ENCODE measurements around the gene LAD1. TPM values are rescaled to one million over a fixed set of nuclear protein-coding genes. Genes with fewer than 3 reads are reported as not detected.

The LAD1 gene
- polyA plus RNA-seq, 1 of the 3 experiments (the other 2 are of a cell fraction), result not detected

DNA sequence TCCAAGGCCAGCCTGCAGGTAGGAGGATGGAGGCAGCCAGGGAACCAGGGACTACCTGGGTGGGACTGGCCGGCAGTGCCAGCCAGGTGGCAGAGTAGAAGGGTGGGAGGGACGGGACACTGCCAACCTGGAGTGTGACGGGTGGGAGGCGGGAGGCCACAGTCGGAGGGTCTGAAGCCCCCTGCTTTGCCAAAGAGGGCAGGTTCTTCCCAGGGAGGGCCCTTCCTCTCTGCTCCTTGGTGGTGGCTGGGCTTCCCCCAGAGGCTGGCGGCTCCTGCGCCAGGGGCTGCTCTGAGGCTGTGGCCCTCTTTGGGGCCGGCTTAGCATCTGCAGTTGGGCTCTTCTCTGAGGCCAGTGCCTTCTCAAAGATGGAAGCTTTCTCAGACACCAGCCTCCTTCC lies 12.9 kb downstream of the LAD1 start:
- H3F3A ChIP-seq (replicated peaks; ENCODE audit: insufficient read depth), result no peaks in the 10 kb centered on the region
- no peaks in the 10 kb centered on the region for H3K9me3 ChIP-seq
- no peaks in the 10 kb centered on the region for H3K9me2 ChIP-seq
- H3K27me3 ChIP-seq (ENCODE audit: insufficient read depth), result no peaks in the 10 kb centered on the region
- no peaks in the 10 kb centered on the region for H3K36me3 ChIP-seq (replicated peaks in 1 of 2; ENCODE audit: control insufficient read depth in 1 of 2, insufficient read depth in 2 of 2, low read length in 1 of 2)
- POLR2A ChIA-PET, result no interaction called here
- H2AFZ ChIP-seq (ENCODE audit: low read depth), result no peak overlapping the region
- H3K4me1 ChIP-seq (ENCODE audit: control insufficient read depth in 1 of 2, insufficient read depth in 2 of 2, low read depth in 1 of 2, low read length in 1 of 2), result peaks cover 3 to 11% of the 10 kb centered on the region in 2 experiments; a peak in 3 of 4 replicates
- no CpG with 5 or more reads among the region's 8 CpGs for WGBS (ENCODE audit: low lambda C conversion rate)
- TF ChIP-seq MEF2A (IDR thresholded peaks at IDR 0.05; ENCODE audit: borderline replicate concordance, low read depth) (no peak), TAF1 (IDR thresholded peaks at IDR 0.05; ENCODE audit: borderline replicate concordance, low read depth, low read length) (no peak), TCF12 (IDR thresholded peaks at IDR 0.05) (no peak), RXRA (IDR thresholded peaks at IDR 0.05; ENCODE audit: borderline replicate concordance, low read depth) (no peak), GABPA (IDR thresholded peaks at IDR 0.05; ENCODE audit: low read depth) (no peak), FOXJ3 (CRISPR knock-in tag; IDR thresholded peaks at IDR 0.05) (no peak), SMC3 (IDR thresholded peaks at IDR 0.05; ENCODE audit: low read depth, low read length) (no peak), USF1 (IDR thresholded peaks at IDR 0.05; ENCODE audit: borderline replicate concordance, low read depth) (no peak), RCOR1 (IDR thresholded peaks at IDR 0.05; ENCODE audit: low read length) (no peak)
- TF ChIP-seq, protein P1, sequence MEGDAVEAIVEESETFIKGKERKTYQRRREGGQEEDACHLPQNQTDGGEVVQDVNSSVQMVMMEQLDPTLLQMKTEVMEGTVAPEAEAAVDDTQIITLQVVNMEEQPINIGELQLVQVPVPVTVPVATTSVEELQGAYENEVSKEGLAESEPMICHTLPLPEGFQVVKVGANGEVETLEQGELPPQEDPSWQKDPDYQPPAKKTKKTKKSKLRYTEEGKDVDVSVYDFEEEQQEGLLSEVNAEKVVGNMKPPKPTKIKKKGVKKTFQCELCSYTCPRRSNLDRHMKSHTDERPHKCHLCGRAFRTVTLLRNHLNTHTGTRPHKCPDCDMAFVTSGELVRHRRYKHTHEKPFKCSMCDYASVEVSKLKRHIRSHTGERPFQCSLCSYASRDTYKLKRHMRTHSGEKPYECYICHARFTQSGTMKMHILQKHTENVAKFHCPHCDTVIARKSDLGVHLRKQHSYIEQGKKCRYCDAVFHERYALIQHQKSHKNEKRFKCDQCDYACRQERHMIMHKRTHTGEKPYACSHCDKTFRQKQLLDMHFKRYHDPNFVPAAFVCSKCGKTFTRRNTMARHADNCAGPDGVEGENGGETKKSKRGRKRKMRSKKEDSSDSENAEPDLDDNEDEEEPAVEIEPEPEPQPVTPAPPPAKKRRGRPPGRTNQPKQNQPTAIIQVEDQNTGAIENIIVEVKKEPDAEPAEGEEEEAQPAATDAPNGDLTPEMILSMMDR (IDR thresholded peaks at IDR 0.05), result no peak
- TF ChIP-seq, protein P2, sequence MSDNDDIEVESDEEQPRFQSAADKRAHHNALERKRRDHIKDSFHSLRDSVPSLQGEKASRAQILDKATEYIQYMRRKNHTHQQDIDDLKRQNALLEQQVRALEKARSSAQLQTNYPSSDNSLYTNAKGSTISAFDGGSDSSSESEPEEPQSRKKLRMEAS (IDR thresholded peaks at IDR 0.05; ENCODE audit: low read depth), result no peak
- TF ChIP-seq, protein P3, sequence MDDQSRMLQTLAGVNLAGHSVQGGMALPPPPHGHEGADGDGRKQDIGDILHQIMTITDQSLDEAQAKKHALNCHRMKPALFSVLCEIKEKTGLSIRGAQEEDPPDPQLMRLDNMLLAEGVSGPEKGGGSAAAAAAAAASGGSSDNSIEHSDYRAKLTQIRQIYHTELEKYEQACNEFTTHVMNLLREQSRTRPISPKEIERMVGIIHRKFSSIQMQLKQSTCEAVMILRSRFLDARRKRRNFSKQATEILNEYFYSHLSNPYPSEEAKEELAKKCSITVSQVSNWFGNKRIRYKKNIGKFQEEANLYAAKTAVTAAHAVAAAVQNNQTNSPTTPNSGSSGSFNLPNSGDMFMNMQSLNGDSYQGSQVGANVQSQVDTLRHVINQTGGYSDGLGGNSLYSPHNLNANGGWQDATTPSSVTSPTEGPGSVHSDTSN (IDR thresholded peaks at IDR 0.05), result no peak
- no peak for DNase-seq
- CTCF ChIA-PET, result interaction anchor here (0.7 to 7.5 kb wide), 19 partner anchors 8 to 213 kb away, joined by 3 to 105 read pairs (median 4); partner anchors contain the start of gene TNNT2
- no peak overlapping the region for H3K4me2 ChIP-seq
- H3K79me2 ChIP-seq (ENCODE audit: insufficient read depth), result no peaks in the 10 kb centered on the region
- no peak overlapping the region for H3K9ac ChIP-seq
- no peak overlapping the region for H3K27ac ChIP-seq (ENCODE audit: low read depth in 2 of 2, low read length in 1 of 2)
- H3K4me3 ChIP-seq (ENCODE audit: low read depth in 2 of 2, low read length in 1 of 2), result no peak overlapping the region
- H4K20me1 ChIP-seq (ENCODE audit: insufficient read depth), result no peaks in the 10 kb centered on the region

GRCh38 chr1:201385299-201385891 lies 13.7 kb downstream of the LAD1 start:
- Histone ChIP-seq H4K20me1 (ENCODE audit: insufficient read depth) (no peaks in the 10 kb centered on the region), H3K27ac (ENCODE audit: low read depth in 2 of 2, low read length in 1 of 2) (no peak overlapping the region), H3K4me2 (no peak overlapping the region), H3K27me3 (ENCODE audit: insufficient read depth) (no peaks in the 10 kb centered on the region), H3K9me3 (no peaks in the 10 kb centered on the region), H3K4me3 (ENCODE audit: low read depth in 2 of 2, low read length in 1 of 2) (no peak overlapping the region; a peak in 1 of 4 replicates), H3K9ac (no peak overlapping the region), H3K36me3 (replicated peaks in 1 of 2; ENCODE audit: control insufficient read depth in 1 of 2, insufficient read depth in 2 of 2, low read length in 1 of 2) (no peaks in the 10 kb centered on the region), H3K79me2 (ENCODE audit: insufficient read depth) (no peaks in the 10 kb centered on the region), H3K9me2 (no peaks in the 10 kb centered on the region), H3K4me1 (ENCODE audit: control insufficient read depth in 1 of 2, insufficient read depth in 2 of 2, low read depth in 1 of 2, low read length in 1 of 2) (peaks cover 5 to 11% of the 10 kb centered on the region in 2 experiments; a peak in 3 of 4 replicates), H2AFZ (ENCODE audit: low read depth) (no peak overlapping the region), H3F3A (replicated peaks; ENCODE audit: insufficient read depth) (no peaks in the 10 kb centered on the region)
- POLR2A ChIA-PET, result no interaction called here
- peak; percentile 82 for DNase-seq
- WGBS (ENCODE audit: low lambda C conversion rate), result 58% methylated on average over 6 of the region's 8 CpGs
- no peak for TF ChIP-seq RFX5 (IDR thresholded peaks at IDR 0.05; ENCODE audit: low read length)
- TF ChIP-seq SMC3 (IDR thresholded peaks at IDR 0.05; ENCODE audit: low read depth, low read length), result peak; percentile 43
- TF ChIP-seq, protein P1 (IDR thresholded peaks at IDR 0.05), result peak; percentile 85
- TF ChIP-seq, protein P4, sequence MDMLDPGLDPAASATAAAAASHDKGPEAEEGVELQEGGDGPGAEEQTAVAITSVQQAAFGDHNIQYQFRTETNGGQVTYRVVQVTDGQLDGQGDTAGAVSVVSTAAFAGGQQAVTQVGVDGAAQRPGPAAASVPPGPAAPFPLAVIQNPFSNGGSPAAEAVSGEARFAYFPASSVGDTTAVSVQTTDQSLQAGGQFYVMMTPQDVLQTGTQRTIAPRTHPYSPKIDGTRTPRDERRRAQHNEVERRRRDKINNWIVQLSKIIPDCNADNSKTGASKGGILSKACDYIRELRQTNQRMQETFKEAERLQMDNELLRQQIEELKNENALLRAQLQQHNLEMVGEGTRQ (IDR thresholded peaks at IDR 0.05; ENCODE audit: borderline replicate concordance, low read depth, low read length), result no peak
- peak; percentile 61 for TF ChIP-seq RAD21 (IDR thresholded peaks at IDR 0.05; ENCODE audit: low read length)
- CTCF ChIA-PET, result interaction anchor here (0.7 to 7.5 kb wide), 26 partner anchors 8 to 212 kb away, joined by 3 to 105 read pairs (median 3); partner anchors contain the start of genes CSRP1 and TNNT2

Measured in SK-N-SH (cell line).